Measurements from ENCODE around the gene RAB26.

The RAB26 gene

DNA sequence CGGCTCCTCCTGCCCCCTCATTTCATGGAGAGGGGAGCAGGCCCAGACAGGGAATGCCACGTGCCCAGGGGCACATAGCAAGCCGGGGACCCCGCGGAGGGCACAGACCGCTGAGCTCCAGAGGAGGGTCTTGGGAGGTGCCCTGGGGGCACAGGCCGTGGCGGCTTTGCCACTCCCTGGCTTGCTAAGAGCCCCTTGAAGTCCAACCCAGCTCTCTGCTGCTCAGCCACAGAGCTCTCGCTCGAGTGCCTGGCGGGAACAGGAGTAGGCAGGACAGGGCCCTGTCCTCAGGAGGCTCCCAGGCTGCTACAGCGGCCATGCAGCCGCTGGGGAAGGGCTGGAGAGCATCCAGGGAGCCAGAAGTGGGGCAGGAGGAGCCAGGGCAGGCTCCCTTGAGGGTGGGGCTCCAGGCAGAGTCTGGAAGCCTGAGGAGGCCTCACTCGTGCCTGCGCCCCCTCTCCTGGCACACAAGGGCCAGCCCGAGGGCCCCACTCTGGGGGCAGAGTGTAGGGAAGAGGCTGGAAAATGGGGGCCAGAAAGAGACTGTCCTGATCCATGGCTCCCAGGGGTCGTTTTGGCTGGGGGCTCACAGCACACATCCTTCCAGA lies 4.4 kb upstream of the RAB26 start:
- intact Hi-C loops (cut with micrococcal nuclease) = no loop called here
- H3K36me3 Mint-ChIP-seq (ENCODE audit: low read depth) = no peaks in the 10 kb centered on the region
- H3K9me3 Mint-ChIP-seq = no peaks in the 10 kb centered on the region
- peaks cover 11% of the 10 kb centered on the region for H3K4me1 Mint-ChIP-seq (ENCODE audit: low read depth)
- no peak overlapping the region for H3K4me3 Mint-ChIP-seq
- peaks cover 22% of the 10 kb centered on the region for H3K27me3 Mint-ChIP-seq
- H3K27ac Mint-ChIP-seq = no peak overlapping the region

DNA sequence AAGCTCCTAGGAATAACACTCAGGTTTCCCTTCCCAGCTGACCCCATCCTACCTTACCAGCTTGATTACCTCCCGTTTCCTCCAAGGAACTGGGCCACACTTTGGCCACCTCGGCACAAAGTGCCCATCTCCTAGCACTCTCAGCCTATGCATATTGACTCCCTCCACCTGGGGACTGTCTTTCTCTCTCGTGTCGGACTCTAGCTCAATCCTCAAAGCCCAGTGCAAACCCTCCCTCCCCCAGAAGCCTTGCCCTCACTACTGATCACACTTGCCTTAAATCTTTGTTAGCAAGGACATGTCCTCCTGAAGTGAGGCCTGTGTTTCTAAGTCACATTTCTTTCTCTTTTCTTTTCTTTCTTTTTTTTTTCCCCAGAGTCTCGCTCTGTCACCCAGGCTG lies 2.6 kb upstream of the RAB26 start:
- intact Hi-C loops (cut with micrococcal nuclease) = no loop called here
- Mint-ChIP-seq H3K9me3 (no peaks in the 10 kb centered on the region), H3K4me1 (ENCODE audit: low read depth) (peaks cover 25% of the 10 kb centered on the region), H3K4me3 (no peak overlapping the region), H3K36me3 (ENCODE audit: low read depth) (peaks cover 11% of the 10 kb centered on the region), H3K27ac (no peak overlapping the region), H3K27me3 (peaks cover 36% of the 10 kb centered on the region)

DNA sequence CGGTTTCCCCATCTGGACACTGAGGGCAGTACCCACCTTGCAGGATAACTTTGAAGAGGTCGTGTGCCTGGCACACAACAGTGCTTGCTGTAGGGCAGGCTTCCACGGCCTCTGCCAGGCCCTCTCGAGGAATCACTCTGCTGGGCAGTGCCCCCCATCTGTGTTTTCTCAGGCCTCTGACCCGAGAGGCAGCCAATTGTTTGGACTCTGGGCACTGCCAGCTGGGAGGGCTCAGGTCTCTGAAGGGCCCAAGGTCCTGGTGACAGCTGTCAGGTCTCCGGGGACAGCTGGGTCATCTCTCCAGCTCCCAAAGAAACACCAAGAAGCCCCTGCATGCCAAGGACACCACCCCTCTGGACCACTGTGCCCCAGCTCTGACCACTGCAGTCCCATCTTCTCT lies 1.0 kb upstream of the RAB26 start:
- Mint-ChIP-seq H3K36me3 (ENCODE audit: low read depth) (peaks cover 26% of the 10 kb centered on the region), H3K4me3 (no peak overlapping the region), H3K9me3 (no peaks in the 10 kb centered on the region), H3K27ac (no peak overlapping the region), H3K27me3 (peaks cover 47% of the 10 kb centered on the region), H3K4me1 (ENCODE audit: low read depth) (peaks cover 35% of the 10 kb centered on the region)
- intact Hi-C loops (cut with micrococcal nuclease) = no loop called here

DNA sequence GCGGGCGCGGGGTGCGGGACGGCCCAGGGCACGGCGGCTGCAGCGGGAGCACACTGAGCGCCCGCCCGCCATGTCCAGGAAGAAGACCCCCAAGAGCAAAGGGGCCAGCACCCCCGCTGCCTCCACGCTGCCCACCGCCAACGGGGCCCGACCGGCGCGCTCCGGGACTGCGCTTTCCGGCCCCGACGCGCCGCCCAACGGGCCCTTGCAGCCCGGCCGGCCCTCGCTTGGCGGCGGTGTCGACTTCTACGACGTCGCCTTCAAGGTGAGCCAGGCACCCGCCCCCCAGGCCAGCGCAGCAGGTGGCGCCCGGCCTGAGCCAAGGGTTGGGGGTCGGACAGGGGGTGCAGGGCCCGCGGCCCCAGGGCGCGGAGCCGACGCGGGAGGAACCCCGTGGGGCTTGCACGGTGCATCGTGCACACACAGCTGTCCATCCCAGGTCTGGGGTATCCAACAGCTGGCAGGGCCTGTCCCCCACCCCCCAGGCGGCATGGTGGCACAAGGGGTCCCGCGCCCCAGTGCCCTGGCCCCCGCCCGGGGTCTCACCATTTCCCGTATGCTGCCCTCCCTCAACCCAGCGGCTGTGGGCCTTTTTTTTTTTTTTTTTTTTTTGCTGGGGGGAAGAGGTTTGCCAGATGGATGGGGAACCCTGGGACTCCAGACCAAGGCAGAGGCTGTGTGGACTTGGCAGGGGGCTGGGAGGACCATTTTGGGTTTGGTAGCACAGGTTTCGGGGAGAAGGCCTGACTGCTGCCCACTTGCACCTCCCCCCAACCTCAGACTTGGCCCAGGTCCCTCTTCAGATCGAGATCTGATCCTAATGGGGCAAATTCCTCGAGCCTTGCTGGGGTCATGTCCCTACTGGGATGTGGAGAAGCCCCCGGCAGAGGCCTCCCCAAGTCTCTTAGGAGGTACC lies 547 bp downstream of the RAB26 start:
- Mint-ChIP-seq H3K9me3 (no peaks in the 10 kb centered on the region), H3K4me3 (peak overlapping the region; percentile 57), H3K27ac (no peak overlapping the region), H3K4me1 (ENCODE audit: low read depth) (peaks cover 50% of the 10 kb centered on the region), H3K27me3 (peaks cover 43% of the 10 kb centered on the region), H3K36me3 (ENCODE audit: low read depth) (peaks cover 42% of the 10 kb centered on the region)
- intact Hi-C loops (cut with micrococcal nuclease) = no loop called here

DNA sequence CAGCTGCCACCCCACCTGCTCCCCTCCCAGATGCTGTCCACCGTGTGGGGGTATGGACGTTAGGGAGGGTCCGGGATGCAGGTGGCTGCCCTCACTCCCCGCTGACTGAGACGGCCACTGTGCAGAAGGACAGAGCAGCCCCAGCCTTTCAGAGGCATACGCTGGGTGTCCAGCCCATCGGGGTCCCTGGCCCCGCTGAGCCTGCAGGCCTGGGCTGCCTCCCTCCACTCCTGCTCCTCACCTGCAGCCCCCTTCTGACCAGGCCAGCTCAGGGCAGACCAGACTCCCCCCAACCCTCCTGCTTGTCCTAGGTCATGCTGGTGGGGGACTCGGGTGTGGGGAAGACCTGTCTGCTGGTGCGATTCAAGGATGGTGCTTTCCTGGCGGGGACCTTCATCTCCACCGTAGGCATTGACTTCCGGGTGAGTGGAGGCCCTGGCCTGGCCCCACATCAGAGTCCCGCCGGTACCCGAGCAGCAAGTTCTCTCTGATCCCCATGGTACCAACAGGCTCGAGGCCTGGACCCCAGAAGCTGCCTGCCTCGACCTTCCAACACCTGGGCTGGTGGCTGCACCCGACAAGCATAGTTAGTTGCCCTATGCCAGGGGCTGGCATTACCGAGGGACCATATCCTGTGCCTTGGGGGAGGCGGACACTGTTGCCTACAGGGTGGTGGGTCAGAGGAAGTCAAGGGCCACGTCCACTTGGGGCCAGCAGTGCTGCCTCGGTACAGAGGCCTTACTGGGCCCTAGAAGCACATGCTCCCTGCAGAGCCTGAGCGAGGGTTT lies 1.4 kb downstream of the RAB26 start:
- Mint-ChIP-seq H3K9me3 (no peaks in the 10 kb centered on the region), H3K27me3 (peaks cover 42% of the 10 kb centered on the region), H3K4me1 (ENCODE audit: low read depth) (peaks cover 54% of the 10 kb centered on the region), H3K4me3 (no peak overlapping the region), H3K27ac (no peak overlapping the region), H3K36me3 (ENCODE audit: low read depth) (peaks cover 50% of the 10 kb centered on the region)
- intact Hi-C loops (cut with micrococcal nuclease) = no loop called here

- no peak overlapping the region for H3K4me3 Mint-ChIP-seq
- H3K36me3 Mint-ChIP-seq (ENCODE audit: low read depth) = peaks cover 54% of the 10 kb centered on the region
- intact Hi-C loops (cut with micrococcal nuclease) = no loop called here
- H3K4me1 Mint-ChIP-seq (ENCODE audit: low read depth) = peaks cover 54% of the 10 kb centered on the region
- H3K27me3 Mint-ChIP-seq = peaks cover 42% of the 10 kb centered on the region
- no peak overlapping the region for H3K27ac Mint-ChIP-seq
- H3K9me3 Mint-ChIP-seq = no peaks in the 10 kb centered on the region
These were observed 2.2 kb downstream of the RAB26 start for GRCh38 chr16:2150418-2151187.

GRCh38 chr16:2151188-2152091 lies 3.0 kb downstream of the RAB26 start:
- Mint-ChIP-seq H3K27ac (no peak overlapping the region), H3K9me3 (no peaks in the 10 kb centered on the region), H3K27me3 (peaks cover 42% of the 10 kb centered on the region), H3K36me3 (ENCODE audit: low read depth) (peaks cover 61% of the 10 kb centered on the region), H3K4me1 (ENCODE audit: low read depth) (peaks cover 59% of the 10 kb centered on the region), H3K4me3 (no peak overlapping the region)
- intact Hi-C loops (cut with micrococcal nuclease) = no loop called here

DNA sequence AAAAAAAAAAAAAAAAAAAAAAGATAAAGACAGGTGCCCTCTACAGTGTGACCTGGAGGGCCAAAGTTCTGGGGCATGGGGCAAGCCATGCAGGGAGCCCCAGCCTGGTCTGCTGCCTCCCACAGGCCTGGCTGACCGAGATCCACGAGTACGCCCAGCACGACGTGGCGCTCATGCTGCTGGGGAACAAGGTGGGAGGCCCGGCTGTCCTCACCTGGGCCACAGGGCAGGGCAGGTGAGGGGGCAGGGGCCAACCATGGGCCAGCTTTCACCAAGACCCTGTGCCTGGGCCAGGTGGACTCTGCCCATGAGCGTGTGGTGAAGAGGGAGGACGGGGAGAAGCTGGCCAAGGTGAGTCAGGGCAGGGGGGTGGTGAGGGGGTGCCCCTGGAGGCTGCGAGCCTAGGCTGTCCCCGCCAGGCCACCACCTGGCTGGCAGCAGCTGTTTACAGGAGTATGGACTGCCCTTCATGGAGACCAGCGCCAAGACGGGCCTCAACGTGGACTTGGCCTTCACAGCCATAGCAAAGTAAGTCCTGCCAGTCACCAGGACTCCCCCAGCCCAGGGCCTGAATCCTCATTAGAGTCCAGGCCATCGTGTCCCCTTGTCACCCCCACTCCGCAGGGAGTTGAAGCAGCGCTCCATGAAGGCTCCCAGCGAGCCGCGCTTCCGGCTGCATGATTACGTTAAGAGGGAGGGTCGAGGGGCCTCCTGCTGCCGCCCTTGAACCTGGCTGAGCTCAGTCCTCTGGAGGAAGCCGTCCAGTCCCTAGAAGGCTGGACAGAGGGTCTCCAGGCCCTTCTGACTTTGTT lies 4.5 kb downstream of the RAB26 start:
- no peaks in the 10 kb centered on the region for H3K9me3 Mint-ChIP-seq
- H3K27me3 Mint-ChIP-seq = peaks cover 35% of the 10 kb centered on the region
- H3K4me1 Mint-ChIP-seq (ENCODE audit: low read depth) = peaks cover 70% of the 10 kb centered on the region
- intact Hi-C loops (cut with micrococcal nuclease) = loop anchor here (1.0 kb wide), 1 partner anchor 149 kb away; no protein-coding TSS in a partner anchor
- peaks cover 70% of the 10 kb centered on the region for H3K36me3 Mint-ChIP-seq (ENCODE audit: low read depth)
- H3K4me3 Mint-ChIP-seq = peak overlapping the region; percentile 81
- peak overlapping the region; percentile 95 for H3K27ac Mint-ChIP-seq

GRCh38 chr16:2154533-2155090 lies 6.2 kb downstream of the RAB26 start:
- H3K27me3 Mint-ChIP-seq = peaks cover 26% of the 10 kb centered on the region
- peak overlapping the region; percentile 95 for H3K27ac Mint-ChIP-seq
- intact Hi-C loops (cut with micrococcal nuclease) = loop anchor here (1.0 to 2.0 kb wide), 2 partner anchors 51 to 60 kb away; partner anchors contain the start of genes MLST8 and PGP
- no peaks in the 10 kb centered on the region for H3K9me3 Mint-ChIP-seq
- H3K4me3 Mint-ChIP-seq = peak overlapping the region; percentile 81
- peaks cover 77% of the 10 kb centered on the region for H3K4me1 Mint-ChIP-seq (ENCODE audit: low read depth)
- H3K36me3 Mint-ChIP-seq (ENCODE audit: low read depth) = peaks cover 82% of the 10 kb centered on the region

DNA sequence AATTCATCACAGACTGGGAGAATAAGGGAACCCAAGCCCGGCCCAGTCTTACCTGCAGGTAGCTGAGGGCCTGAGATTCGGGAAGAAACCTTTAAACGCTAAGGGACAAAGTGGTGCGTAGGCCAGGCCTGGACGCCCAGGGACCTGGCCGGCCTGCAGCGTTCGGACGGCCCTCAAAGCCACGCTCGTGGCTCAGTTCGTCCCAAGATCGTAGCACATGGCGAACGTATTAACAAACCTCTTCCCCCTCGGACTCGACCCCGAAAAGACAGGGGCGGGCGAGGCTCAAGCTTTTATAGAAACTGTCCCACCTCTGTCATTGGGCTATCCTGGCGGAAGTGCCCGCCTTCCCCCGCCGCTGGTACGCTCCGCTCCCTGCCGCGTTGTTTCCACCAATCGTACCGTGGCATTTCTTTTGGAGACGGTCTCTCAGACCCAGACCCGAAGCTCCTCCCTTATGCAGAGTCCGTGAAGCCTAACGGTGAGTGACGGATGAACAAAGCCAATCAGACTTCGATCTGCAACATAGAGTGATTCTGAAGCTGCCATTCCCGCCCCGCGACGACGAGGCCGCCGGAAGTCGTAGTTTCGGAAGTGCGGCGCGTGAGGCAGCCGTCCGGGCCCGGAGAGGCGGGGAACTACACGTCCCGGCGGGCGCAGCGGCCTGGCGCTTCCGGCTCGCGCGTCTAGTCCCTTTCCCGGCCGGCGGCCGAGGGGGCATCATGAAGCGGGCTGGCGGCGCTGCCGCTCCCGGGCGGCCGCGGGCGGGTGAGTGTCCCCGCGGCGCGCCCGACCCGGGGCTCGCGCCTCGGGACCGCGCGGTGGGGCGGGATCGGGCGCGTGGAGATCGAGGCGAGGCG lies 6.9 kb downstream of the RAB26 start, which contains the start of gene TRAF7:
Gene TRAF7 (plus strand): TSS at position 692 of the 860 bp plus-strand sequence. CDS start 8,139 bp downstream, outside the sequence.
- Mint-ChIP-seq H3K4me1 (ENCODE audit: low read depth) (peaks cover 76% of the 10 kb centered on the region), H3K27me3 (peaks cover 19% of the 10 kb centered on the region), H3K4me3 (peak within 1 kb of the TSS; percentile 99), H3K9me3 (no peaks in the 10 kb centered on the region), H3K36me3 (ENCODE audit: low read depth) (peaks cover 77% of the 10 kb centered on the region), H3K27ac (peak within 1 kb of the TSS; percentile 95)
- intact Hi-C loops (cut with micrococcal nuclease) = loop anchor here (1.0 to 2.0 kb wide), 2 partner anchors 50 to 59 kb away; partner anchors contain the start of genes MLST8 and PGP

Data from dendritic cell treated with granulocyte-macrophage colony-stimulating factor and Interleukin-4, amounts not matched to agents 40 ng/mL and 50 ng/mL, for 4 days (primary cell).